NCI-H82 treated with DMSO at 0.1 percent for 48 hours (cell line): ENCODE measurements around the gene IL1R1.

ENCODE experiments used
- DNase-seq: peaks from one replicate; lab custom pipeline; 2025; ENCODE audit not compliant: unreplicated experiment; lab: John Stamatoyannopoulos, UW

The IL1R1 gene

DNA sequence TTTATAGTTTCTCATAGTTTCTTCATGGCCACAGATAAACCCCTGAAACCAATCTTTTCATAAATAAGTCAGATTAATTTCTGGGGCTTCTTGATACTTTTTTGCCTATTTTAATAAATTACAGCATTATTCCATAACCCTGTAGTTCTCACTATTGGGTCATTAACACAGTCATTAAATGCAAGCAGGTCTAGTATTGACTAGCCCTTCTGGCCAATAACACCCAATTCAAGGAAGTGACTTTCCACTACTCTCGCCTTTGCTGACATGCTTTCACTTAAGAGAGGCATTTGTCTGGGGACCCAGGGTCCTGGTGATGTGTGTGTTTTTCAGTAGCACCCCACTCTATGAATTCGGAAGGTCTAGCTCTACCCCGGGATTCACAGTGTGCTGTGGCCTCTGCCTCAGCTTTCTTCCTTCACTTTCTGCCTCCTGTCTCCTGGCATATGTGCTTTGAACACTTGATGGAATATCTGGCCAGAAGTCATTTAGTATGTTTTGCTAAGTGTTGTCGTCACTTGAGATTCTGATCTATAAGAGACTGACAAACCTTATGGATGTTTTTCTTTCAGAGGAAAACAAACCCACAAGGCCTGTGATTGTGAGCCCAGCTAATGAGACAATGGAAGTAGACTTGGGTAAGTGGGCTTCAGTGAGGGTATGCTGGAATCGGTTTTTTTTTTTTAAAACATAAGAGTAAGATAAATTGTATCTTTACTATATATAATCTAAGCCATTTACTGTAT lies 25.7 kb downstream of the IL1R1 start:
- no peak for DNase-seq

GRCh38 chr2:102171946-102172345 lies 29.4 kb downstream of the IL1R1 start:
- no peak for DNase-seq

DNA sequence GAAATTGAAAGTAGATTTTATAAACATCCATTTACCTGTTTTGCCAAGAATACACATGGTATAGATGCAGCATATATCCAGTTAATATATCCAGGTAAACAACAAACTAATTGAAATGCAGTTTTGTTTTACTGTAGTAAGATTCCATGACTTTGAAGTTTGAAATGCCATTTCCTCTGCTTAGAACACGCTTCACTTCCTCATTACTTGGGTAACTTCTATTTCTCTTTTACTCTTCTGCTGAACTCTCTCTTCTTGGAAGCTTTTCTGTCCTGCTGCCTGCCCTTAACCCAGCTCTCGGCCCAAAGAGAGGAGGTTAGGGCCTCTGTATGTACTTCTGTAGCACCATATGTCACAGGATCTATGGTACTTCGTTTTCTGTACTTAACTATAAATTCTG lies 30.2 kb downstream of the IL1R1 start:
- no peak for DNase-seq

- no peak for DNase-seq
These were observed 33.6 kb downstream of the IL1R1 start for GRCh38 chr2:102176172-102176571.

DNA sequence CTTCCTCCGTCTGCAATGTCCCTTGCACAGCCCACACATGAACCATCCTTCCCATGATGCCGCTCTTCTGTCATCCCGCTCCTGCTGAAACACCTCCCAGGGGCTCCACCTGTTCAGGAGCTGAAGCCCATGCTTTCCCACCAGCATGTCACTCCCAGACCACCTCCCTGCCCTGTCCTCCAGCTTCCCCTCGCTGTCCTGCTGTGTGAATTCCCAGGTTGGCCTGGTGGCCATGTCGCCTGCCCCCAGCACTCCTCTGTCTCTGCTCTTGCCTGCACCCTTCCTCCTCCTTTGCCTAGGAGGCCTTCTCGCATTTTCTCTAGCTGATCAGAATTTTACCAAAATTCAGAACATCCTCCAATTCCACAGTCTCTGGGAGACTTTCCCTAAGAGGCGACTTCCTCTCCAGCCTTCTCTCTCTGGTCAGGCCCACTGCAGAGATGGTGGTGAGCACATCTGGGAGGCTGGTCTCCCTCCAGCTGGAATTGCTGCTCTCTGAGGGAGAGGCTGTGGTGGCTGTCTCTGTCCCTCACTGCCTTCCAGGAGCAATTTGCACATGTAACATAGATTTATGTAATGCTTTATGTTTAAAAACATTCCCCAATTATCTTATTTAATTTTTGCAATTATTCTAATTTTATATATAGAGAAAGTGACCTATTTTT lies 35.4 kb downstream of the IL1R1 start:
- no peak for DNase-seq

DNA sequence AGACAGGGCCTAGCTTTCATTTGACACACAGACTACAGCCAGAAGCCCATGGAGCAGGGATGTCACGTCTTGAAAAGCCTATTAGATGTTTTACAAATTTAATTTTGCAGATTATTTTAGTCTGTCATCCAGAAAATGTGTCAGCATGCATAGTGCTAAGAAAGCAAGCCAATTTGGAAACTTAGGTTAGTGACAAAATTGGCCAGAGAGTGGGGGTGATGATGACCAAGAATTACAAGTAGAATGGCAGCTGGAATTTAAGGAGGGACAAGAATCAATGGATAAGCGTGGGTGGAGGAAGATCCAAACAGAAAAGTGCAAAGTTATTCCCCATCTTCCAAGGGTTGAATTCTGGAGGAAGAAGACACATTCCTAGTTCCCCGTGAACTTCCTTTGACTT lies 36.5 kb downstream of the IL1R1 start:
- DNase-seq = no peak

DNA sequence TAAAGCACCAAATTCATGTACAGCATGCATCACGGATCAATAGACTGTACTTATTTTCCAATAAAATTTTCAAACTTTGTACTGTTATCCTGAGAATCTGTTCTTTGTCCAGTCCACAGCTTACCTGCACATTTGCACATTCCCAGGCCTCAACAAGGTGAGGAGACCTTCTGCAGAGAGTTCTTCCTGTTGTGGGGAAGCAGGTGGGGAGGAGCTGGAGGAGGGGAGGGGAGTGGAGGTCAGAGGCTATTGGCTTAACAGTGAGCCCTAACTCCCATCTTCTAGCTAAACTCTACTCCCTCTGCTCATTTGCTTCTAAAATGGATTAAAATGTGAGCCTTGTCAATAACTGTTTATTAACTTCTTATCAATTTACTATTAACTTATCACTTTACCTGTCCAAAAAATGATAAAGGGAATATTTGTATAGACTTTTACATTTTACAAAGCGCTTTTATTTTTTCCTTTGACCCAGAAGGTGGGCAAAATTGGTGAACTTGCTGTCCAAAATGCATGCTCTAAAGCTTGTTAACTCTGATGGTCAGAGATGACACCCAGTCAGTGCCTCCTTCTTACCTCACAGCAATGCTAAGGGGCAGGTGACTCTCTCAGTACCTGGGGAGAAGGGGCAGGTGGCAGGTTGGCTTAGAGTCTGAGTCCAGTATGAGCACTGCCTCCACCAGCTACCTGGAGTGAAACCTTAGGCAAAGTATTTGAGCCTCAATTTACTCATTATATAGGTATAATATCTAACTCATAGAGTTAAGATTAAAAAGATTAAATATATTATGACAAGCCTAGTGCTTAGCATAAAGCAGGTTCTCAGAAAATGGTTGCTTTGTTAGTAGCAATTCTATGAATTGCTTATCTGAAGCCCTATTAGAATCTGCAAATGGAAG lies 37.5 kb downstream of the IL1R1 start:
- DNase-seq = no peak

DNA sequence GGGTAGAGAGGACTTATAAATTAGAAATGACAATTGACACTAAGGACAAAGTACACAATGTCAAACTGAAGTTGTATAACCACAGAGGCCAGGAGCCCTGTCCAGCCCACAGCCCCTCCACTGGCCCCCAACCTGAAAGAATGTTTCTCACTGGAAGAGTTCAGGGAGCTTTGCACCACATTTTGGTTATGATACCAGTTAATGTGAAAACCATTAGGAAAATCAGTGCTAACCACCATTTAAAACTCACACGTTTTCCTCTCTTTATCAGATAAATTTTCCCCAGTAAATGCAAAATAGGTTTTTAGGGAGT lies 38.1 kb downstream of the IL1R1 start:
- no peak for DNase-seq

- no peak for DNase-seq
These were observed 38.8 kb downstream of the IL1R1 start for GRCh38 chr2:102181376-102181775.

DNA sequence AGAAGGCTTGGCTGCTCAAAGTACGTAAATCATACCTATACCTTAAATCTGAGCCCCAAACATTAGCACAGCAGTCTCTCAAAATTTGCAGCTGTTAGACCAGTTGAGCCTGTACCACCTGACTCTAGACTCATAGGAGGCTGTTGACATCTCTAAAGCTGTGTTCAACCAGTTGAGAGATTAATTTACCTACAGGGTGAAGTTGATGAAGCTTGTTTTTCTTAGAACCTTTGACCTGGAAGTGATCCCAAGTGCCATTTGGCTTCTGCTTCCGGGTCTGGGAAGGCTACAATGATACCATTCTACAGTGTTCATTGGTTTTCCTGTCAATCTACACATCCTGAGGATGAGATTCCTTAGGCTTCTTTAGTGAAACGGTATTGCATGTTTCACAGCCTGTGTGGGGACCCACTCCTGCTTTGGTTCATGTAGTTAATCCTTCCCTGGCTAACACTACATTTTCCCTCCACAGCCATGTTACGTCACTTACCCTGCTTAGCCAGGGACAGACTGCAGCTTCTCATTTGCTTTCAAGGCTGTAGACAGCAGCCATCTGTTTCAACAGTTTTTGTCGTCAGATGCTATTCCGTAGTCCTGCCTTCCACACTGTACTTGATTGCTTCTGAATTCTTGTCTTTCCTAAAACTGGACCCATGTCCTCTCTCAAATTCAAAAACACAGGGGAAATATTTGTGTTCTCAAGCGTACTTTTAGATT lies 39.5 kb downstream of the IL1R1 start:
- no peak for DNase-seq

DNA sequence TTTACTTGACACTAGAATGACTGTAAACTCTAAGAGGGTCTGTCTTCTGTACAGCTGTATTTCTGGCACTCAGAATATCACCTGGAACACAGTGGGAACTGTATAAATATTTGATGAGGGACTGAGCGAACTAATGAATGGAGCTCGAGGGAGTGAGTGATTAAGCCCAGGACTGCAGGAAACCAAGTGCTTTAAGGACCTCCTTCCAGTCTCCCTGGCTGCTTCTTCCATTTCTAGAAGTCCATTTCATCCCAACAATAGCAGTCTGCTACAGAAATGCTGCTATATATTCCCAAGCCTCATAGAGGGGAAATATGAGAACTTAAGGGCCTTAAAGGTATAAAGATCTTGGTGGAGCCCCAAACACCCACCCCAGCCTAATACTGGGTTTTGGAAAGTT lies 41.5 kb downstream of the IL1R1 start:
- no peak for DNase-seq

DNA sequence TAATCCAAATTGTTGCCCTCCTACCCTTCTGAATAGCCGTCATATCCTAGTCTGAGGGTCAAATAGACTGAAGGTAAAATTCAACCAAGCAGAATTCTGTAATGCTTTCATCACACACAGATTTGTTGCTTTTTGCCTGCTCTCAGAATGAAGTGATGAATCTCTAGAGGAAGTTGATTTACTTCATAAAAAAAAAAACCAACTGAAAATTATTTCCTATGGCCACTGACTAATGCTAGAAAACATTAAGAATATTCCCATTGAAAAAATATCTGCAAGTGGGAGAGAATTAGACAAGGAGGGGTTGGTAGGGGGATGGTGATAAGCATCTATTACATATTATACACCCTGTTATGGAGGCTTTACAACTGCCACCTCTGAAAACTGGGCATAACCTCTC lies 42.0 kb downstream of the IL1R1 start:
- no peak for DNase-seq

DNA sequence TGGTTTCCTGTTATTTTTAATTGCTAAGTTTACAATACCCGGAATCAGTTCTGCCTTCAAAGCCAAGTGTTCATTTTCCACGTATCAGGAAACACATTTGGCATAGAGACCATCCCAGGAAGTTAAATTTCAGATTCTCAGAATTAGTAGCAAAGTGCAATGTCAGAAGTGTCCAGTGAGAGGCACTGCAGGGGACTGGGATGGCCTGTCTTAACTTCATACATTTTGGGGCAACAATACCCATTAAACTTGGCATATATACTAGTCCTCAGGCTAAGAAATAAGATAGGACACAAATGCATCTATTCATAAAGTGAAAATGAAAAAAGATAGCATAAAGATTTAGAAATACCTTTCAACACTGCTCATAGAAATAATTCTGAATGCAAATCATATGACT lies 42.8 kb downstream of the IL1R1 start:
- DNase-seq = no peak

DNA sequence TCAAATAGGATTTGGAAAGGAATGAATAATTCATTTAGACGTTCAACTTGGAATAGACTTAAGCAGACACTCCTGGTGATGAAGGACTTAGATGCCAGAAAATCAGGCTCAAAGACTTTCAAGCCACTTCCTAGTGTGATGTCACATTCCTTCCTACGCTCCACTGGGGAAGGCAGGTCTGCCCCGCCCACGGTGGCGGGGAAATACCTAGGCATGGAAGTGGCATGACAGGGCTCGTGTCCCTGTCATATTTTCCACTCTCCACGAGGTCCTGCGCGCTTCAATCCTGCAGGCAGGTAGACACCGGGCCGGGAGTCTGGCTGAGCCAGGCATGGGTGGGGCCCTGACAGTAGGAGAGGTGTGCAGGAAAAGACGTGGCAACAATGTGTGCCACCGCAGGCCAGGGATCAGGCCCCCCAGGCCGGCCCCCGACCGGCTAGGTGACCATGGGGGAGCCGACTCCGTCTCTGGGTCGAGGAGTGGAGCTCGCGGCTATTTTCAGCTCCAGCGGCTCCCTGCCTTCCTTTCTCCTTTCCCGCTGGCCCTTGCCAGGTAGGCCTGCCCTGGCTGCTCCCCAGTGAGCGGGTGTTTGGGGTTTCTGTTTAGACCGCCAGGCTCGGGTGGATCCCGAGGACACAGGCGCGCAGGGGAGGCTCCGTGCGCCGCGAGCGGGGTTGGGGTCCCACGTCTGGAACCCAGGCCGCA lies 44.4 kb downstream of the IL1R1 start, which contains the start of gene IL1RL2:
Gene IL1RL2 (plus strand): TSS at position 233 of the 705 bp plus-strand sequence. CDS start 845 bp downstream, outside the sequence.
- no peak for DNase-seq

GRCh38 chr2:102187496-102188150 lies 45.1 kb downstream of the IL1R1 start:
- no peak for DNase-seq

DNA sequence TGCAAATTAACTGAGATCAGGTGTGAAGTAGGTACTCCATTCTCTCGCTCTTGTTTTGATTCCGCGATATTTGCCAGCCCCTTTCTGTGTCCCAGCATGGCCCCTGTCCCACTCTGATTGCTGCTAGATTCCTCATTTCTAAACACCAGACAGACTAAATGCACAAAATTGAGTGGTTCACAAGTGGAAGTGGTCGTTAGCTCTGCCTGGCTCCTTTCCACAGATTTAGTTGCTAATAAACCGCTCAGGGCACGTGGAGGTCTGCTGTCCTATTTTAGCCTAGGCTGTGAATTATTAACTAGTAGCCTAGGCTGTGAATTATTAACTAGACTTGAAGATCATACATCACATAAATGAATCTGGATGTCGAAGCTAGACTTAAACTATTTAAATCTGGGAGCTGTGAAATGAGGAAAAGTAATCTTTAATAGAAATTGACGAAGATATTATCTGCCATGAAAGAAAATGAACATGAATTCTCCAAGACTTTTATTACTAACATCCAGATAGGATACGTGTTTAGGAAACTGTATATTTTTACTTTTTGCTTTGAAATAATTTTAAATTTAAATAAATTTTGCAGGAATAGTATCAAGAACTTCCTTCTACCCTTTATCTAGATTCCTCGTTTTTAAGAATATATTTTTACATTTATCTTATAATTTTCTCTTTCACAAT lies 48.0 kb downstream of the IL1R1 start:
- DNase-seq = no peak

DNA sequence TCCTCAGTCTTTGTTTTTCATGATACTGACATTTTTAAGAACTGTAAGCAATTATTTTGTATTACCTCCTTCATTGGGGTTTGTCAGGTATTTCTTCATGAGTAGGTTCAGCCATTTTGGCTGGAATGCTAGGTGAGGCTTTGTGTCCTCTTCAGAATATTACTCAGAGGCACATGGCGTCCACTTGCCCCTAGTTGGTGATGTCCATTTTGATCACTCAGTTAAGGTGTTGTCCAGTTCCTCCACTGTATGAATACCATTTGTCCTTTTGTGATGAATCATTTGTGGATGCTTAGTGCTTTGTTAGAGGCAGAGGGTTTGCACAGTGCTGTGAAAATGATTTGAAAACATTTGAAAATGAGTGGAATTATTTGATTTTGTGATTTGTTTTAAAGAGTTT lies 49.0 kb downstream of the IL1R1 start:
- DNase-seq = no peak

DNA sequence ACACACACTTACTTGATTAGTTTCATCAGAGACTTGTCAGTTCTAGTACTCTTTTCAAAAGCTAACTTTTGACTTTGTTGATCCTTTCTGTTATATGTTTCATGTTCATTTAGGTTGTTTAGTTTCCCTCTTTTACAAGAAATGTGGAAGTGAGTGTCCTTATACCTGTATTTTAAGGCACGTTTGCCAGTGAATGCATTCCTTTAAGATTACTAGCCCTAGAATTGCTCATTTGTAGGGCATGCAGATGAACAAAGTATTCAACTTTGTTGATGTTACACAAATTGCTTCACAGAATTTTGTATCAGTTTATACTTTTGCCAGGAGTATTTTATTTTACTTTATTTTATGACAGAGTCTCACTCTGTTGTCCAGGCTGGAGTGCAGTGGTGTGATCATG lies 50.5 kb downstream of the IL1R1 start:
- DNase-seq = no peak

GRCh38 chr2:102194609-102195268 lies 52.2 kb downstream of the IL1R1 start:
- DNase-seq = no peak
